HepG2 (cell line): Measurements from ENCODE around the gene CADM2. TPM values are rescaled to one million over a fixed set of nuclear protein-coding genes. Genes with fewer than 3 reads are reported as not detected.
A peak's percentile ranks its signal among the peaks of the same experiment; 100 is the strongest.

Experiments used
- ATAC-seq: fragments of 200-7000 bp; cut with Tn5 transposase; 3 replicates; pipeline ENCODE4 v1.9.1; 2020; ENCODE audit warnings: mild to moderate bottlenecking, moderate library complexity
- BruUV-seq: library from RNA; stranded (reverse); fragments of 400-500 nt; replicated peaks from 2 replicates; lab custom pipeline; 2021; lab: Mats Ljungman, UMichigan
- CTCF ChIA-PET: fragments of 300-600 bp; formaldehyde crosslinking; extraction: SDS; loops from one replicate; lab custom pipeline; 2021; ENCODE audit warnings: low total read pairs, inconsistent platforms, low intra/inter-chr PET ratio; lab: Yijun Ruan, JAX
- POLR2A ChIA-PET: fragments of 350-600 bp; sonication (Branson Sonifier 250); formaldehyde crosslinking; loops from one replicate; lab custom pipeline; 2020; ENCODE audit warnings: antibody characterized with exemption, inconsistent platforms; lab: Yijun Ruan, JAX
- DNase-seq: peaks from one replicate; pipeline ENCODE4 v3.0.0-alpha.2; 2015; ENCODE audit warnings: low spot score
- FAIRE-seq: peaks from 3 replicates; lab custom pipeline; 2011; peaks lifted over from hg19 to GRCh38; lab: Jason Lieb, UNC
- H2AFZ ChIP-seq: one replicate; pipeline ENCODE4 v1.6.1; 2011; ENCODE audit warnings: low read length, inconsistent platforms
- H3K27ac ChIP-seq: fragments of 300-600 bp; 3 replicates; pipeline ENCODE4 v1.8.0; 2011; ENCODE audit warnings: mixed run types, mild to moderate bottlenecking, mixed read lengths, low read length, inconsistent platforms; ENCODE audit not compliant: insufficient read depth; ENCODE audit errors: extremely low read length
- H3K27me3 ChIP-seq, 2 experiments: fragments of 200-600 bp in 1 of 2; 2 replicates in 1 of 2; 3 replicates in 1 of 2; pipeline versions ENCODE4 v1.6.0 to v1.8.0; 2011; ENCODE audit warnings: low read length in 2 of 2, mild to moderate bottlenecking in 2 of 2, moderate library complexity in 2 of 2, inconsistent platforms in 1 of 2; ENCODE audit not compliant: insufficient read depth in 2 of 2, control insufficient read depth in 1 of 2
- H3K36me3 ChIP-seq, 2 experiments: fragments of 200-600 bp in 1 of 2; replicated peaks in 1 of 2; 2 replicates in 1 of 2; 3 replicates in 1 of 2; pipeline versions ENCODE4 v1.5.1 to v1.8.0; 2011; ENCODE audit warnings: low read length in 2 of 2, inconsistent platforms in 1 of 2; ENCODE audit not compliant: insufficient read depth in 2 of 2, control insufficient read depth in 1 of 2
- H3K4me1 ChIP-seq: 2 replicates; pipeline ENCODE4 v1.5.1; 2012; ENCODE audit warnings: low read length, inconsistent platforms; ENCODE audit not compliant: insufficient read depth
- H3K4me2 ChIP-seq: 2 replicates; pipeline ENCODE4 v1.6.0; 2011; ENCODE audit warnings: low read depth, low read length, inconsistent platforms
- H3K4me3 ChIP-seq, 3 experiments: fragments of 200-600 bp in 1 of 3; sonication (generic), shearing (Covaris generic) in 1 of 3; replicated peaks in 1 of 3; 2 replicates each; pipeline ENCODE4 v1.5.1; 2011 to 2016; ENCODE audit warnings: low read length in 3 of 3, inconsistent platforms in 2 of 3, low read depth in 2 of 3, mild to moderate bottlenecking in 2 of 3, control low read depth in 1 of 3, mixed read lengths in 1 of 3; ENCODE audit not compliant: insufficient read depth in 1 of 3
- H3K79me2 ChIP-seq: one replicate; pipeline ENCODE4 v1.6.1; 2011; ENCODE audit warnings: low read length, inconsistent platforms; ENCODE audit not compliant: insufficient read depth
- H3K9ac ChIP-seq: 2 replicates; pipeline ENCODE4 v1.6.0; 2011; ENCODE audit warnings: mild to moderate bottlenecking, low read depth, low read length, inconsistent platforms; ENCODE audit not compliant: insufficient read depth
- H3K9me3 ChIP-seq: 2 replicates; pipeline ENCODE4 v1.5.1; 2012; ENCODE audit warnings: mild to moderate bottlenecking, low read length
- H4K20me1 ChIP-seq: 2 replicates; pipeline ENCODE4 v1.6.0; 2011; ENCODE audit warnings: inconsistent platforms, mild to moderate bottlenecking, low read length, moderate library complexity; ENCODE audit not compliant: insufficient read depth
- ESRRA ChIP-seq: sonication (generic); formaldehyde crosslinking; IDR thresholded peaks from 2 replicates; pipeline ENCODE4 v1.5.1; 2020; ENCODE audit warnings: mild to moderate bottlenecking, low read depth, missing genetic modification reagents
- HDAC6 ChIP-seq: fragments of 200-600 bp; sonication (generic); IDR thresholded peaks from 2 replicates; pipeline ENCODE4 v1.7.0; 2017; ENCODE audit warnings: mild to moderate bottlenecking, antibody characterized with exemption, low read length, low read depth
- HOXA5 ChIP-seq: sonication (generic); formaldehyde crosslinking; IDR thresholded peaks from 2 replicates; pipeline ENCODE4 v1.4.0; 2020; ENCODE audit warnings: missing genetic modification reagents
- KLF16 ChIP-seq, 2 experiments: sonication (generic) in 1 of 2; formaldehyde crosslinking in 1 of 2; IDR thresholded peaks; 2 replicates each; pipeline versions ENCODE4 v1.6.1 to v1.8.0; 2016 to 2023; ENCODE audit warnings: missing genetic modification reagents in 2 of 2, missing compliant biosample characterization in 1 of 2
- NFIC ChIP-seq: IDR thresholded peaks from 2 replicates; pipeline ENCODE4 v1.6.1; 2012; ENCODE audit warnings: mild to moderate bottlenecking, low read length, inconsistent platforms
- REL ChIP-seq: sonication (generic); formaldehyde crosslinking; conservative IDR thresholded peaks from 2 replicates; pipeline ENCODE4 v1.8.0; 2022; ENCODE audit warnings: mild to moderate bottlenecking, missing genetic modification reagents, moderate library complexity
- STAG1 ChIP-seq: sonication (generic); formaldehyde crosslinking; IDR thresholded peaks from 2 replicates; pipeline ENCODE4 v1.4.0; 2020; ENCODE audit warnings: missing genetic modification reagents
- ZNF333 ChIP-seq: sonication (generic); formaldehyde crosslinking; IDR thresholded peaks from 2 replicates; pipeline ENCODE4 v1.4.0; 2020; ENCODE audit warnings: mild to moderate bottlenecking, missing genetic modification reagents, borderline replicate concordance
- WGBS: methylation state at CpG from one replicate; pipeline ENCODE4 v1.1.6; 2017; ENCODE audit warnings: low lambda C conversion rate; 5-methylcytosine and 5-hydroxymethylcytosine counted together
- in situ Hi-C: cut with HindIII; loops from 2 replicates; pipeline ENCODE4 v1.10.0; 2017; ENCODE audit warnings: low pct_unique_long_range_greater_than_20kb; ENCODE audit not compliant: extremely low pct_ligation_motif_present
- intact Hi-C: fragments of 100-400 bp; cut with micrococcal nuclease; formaldehyde crosslinking; loops from one replicate; pipeline ENCODE4 v1.10.0; 2022; ENCODE audit not compliant: unreplicated experiment
- polyA plus RNA-seq, 8 experiments: library from polyadenylated mRNA; depleted of rRNA in 3 of 8; stranded (reverse) in 7 of 8; unstranded in 1 of 8; fragments of >200 nt; fragmentation: Illumina TruSeq in 4 of 8; extraction: Trizol in 4 of 8; gene quantifications; 2 replicates each; pipeline versions ENCODE4 v1.2.1 to v1.2.3, GENCODE V29; 2011 to 2016; ENCODE audit warnings: low read depth in 4 of 8, missing spikeins in 1 of 8, mixed read lengths in 1 of 8; ENCODE audit not compliant: insufficient read depth in 1 of 8
- total RNA-seq, 5 experiments: library from RNA; depleted of rRNA; stranded (reverse); fragments of >200 nt; fragmentation: Illumina TruSeq; extraction: Trizol; gene quantifications; 2 replicates each; pipeline ENCODE4 v1.2.3, GENCODE V29; 2016; ENCODE audit warnings: low read depth in 1 of 5
- TF ChIP-seq, protein P1 (sequence below): sonication (generic); formaldehyde crosslinking; IDR thresholded peaks from 2 replicates; pipeline ENCODE4 v1.4.0; 2020; ENCODE audit warnings: missing genetic modification reagents; ENCODE audit errors: not compliant biosample characterization
- TF ChIP-seq, protein P2 (sequence below): sonication (generic); formaldehyde crosslinking; conservative IDR thresholded peaks from 2 replicates; pipeline ENCODE4 v1.8.0; 2022; ENCODE audit warnings: low read depth, missing genetic modification reagents
- TF ChIP-seq, protein P3 (sequence below): sonication (generic); formaldehyde crosslinking; IDR thresholded peaks from 2 replicates; pipeline ENCODE4 v1.5.0; 2020; ENCODE audit warnings: missing genetic modification reagents
- TF ChIP-seq, protein P4 (sequence below): sonication (generic); formaldehyde crosslinking; IDR thresholded peaks from 2 replicates; pipeline ENCODE4 v1.5.0; 2020; ENCODE audit warnings: mild to moderate bottlenecking, missing genetic modification reagents, moderate library complexity

CADM2 gene
- total and polyA plus RNA-seq, 2 of the 13 experiments (the other 11 are each of a cell fraction or from before 2014, with no cell fraction given), result not detected

DNA sequence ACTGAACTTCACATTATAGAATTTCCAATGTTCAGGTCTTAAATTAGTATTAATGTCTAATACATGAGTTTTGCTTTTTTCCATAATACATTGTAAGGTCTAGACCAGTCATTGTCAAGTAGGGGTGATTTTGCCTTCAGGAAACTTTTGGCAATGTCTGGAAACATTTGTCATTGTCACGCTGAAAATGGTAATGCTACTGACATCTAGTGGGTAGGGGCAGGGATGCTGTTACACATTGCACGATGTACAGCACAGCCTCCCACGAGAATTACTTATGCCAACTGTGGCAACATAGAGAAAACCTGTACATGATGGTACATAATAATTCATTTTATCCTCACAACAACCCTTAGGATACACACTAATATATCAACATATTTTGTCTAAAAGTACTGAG, 384.1 kb downstream of the CADM2 start:
- H3K9me3 ChIP-seq, result no peaks in the 10 kb centered on the region
- H3K4me1 ChIP-seq, result no peaks in the 10 kb centered on the region
- no peaks in the 10 kb centered on the region for H3K36me3 ChIP-seq
- TF ChIP-seq KLF16 (CRISPR knock-in tag; IDR thresholded peaks at IDR 0.05) (no peak), REL (no peak), HDAC6 (no peak), ESRRA (CRISPR knock-in tag) (no peak), STAG1 (CRISPR knock-in tag) (peak; percentile 57), HOXA5 (peak; percentile 91), ZNF333 (CRISPR knock-in tag) (no peak), NFIC (no peak)
- TF ChIP-seq, protein P1, sequence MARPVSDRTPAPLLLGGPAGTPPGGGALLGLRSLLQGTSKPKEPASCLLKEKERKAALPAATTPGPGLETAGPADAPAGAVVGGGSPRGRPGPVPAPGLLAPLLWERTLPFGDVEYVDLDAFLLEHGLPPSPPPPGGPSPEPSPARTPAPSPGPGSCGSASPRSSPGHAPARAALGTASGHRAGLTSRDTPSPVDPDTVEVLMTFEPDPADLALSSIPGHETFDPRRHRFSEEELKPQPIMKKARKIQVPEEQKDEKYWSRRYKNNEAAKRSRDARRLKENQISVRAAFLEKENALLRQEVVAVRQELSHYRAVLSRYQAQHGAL (CRISPR knock-in tag), result no peak
- TF ChIP-seq, protein P2, sequence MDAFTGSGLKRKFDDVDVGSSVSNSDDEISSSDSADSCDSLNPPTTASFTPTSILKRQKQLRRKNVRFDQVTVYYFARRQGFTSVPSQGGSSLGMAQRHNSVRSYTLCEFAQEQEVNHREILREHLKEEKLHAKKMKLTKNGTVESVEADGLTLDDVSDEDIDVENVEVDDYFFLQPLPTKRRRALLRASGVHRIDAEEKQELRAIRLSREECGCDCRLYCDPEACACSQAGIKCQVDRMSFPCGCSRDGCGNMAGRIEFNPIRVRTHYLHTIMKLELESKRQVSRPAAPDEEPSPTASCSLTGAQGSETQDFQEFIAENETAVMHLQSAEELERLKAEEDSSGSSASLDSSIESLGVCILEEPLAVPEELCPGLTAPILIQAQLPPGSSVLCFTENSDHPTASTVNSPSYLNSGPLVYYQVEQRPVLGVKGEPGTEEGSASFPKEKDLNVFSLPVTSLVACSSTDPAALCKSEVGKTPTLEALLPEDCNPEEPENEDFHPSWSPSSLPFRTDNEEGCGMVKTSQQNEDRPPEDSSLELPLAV (CRISPR knock-in tag), result no peak
- TF ChIP-seq, protein P3, sequence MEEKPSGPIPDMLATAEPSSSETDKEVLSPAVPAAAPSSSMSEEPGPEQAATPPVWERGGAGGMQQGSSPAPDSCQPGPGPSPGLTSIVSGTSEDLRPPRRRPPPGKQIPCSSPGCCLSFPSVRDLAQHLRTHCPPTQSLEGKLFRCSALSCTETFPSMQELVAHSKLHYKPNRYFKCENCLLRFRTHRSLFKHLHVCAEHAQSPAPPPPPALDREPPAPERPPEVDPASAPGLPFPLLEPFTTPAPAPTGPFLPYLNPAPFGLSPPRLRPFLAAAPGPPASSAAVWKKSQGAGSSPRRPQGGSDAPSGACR, result no peak
- TF ChIP-seq, protein P4, sequence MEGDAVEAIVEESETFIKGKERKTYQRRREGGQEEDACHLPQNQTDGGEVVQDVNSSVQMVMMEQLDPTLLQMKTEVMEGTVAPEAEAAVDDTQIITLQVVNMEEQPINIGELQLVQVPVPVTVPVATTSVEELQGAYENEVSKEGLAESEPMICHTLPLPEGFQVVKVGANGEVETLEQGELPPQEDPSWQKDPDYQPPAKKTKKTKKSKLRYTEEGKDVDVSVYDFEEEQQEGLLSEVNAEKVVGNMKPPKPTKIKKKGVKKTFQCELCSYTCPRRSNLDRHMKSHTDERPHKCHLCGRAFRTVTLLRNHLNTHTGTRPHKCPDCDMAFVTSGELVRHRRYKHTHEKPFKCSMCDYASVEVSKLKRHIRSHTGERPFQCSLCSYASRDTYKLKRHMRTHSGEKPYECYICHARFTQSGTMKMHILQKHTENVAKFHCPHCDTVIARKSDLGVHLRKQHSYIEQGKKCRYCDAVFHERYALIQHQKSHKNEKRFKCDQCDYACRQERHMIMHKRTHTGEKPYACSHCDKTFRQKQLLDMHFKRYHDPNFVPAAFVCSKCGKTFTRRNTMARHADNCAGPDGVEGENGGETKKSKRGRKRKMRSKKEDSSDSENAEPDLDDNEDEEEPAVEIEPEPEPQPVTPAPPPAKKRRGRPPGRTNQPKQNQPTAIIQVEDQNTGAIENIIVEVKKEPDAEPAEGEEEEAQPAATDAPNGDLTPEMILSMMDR (CRISPR knock-in tag), result peak; percentile 66
- H3K27ac ChIP-seq, result no peak overlapping the region
- peak; percentile 68 for FAIRE-seq
- H3K9ac ChIP-seq, result no peak overlapping the region
- POLR2A ChIA-PET, result no interaction called here
- no peaks in the 10 kb centered on the region for H3K79me2 ChIP-seq
- H4K20me1 ChIP-seq, result no peaks in the 10 kb centered on the region
- in situ Hi-C loops (no loop called here), intact Hi-C loops (loop anchor here (5.0 kb wide), 1 partner anchor 796 kb away; no protein-coding TSS in a partner anchor)
- peak; percentile 86 for ATAC-seq
- H3K4me2 ChIP-seq, result no peak overlapping the region
- CTCF ChIA-PET, result no interaction called here
- H3K4me3 ChIP-seq, result no peak overlapping the region
- no peaks in the 10 kb centered on the region for H3K27me3 ChIP-seq
- DNase-seq, result peak; percentile 3
- WGBS, result 0% methylated on average over 3 of the region's 3 CpGs
- no TSS peak for BruUV-seq
- no peak overlapping the region for H2AFZ ChIP-seq
